Hematopoietic multipotent progenitor cell treated with erythropoietin and hydrocortisone succinate and interleukin-3 and kit ligand, for 15 days (in vitro differentiated cells): ENCODE data around the gene CLIC5.

Experiments used
- DNase-seq: peaks from one replicate; pipeline ENCODE4 v3.0.0-alpha.2; 2015; ENCODE audit warnings: low spot score

CLIC5 gene

DNA sequence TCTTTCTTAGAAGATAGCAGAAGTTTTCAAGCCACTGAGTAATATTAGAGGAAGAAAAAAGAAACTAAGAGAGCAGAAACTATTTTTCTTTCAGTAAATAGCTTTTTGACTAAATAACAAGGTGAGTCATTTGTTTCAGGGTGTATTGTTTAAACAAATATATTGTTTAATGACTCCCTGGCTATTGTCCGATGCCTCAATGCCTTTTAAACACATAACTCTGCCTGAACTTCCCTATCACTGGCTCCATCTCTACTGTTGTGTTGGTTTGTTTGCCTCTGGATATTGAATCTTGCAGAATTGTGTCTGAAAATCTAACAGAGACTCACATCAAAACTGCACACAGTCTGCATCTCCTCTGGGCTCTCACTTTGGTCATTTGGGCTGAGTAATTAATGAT, 19.6 kb upstream of the CLIC5 start:
- no peak for DNase-seq

DNA sequence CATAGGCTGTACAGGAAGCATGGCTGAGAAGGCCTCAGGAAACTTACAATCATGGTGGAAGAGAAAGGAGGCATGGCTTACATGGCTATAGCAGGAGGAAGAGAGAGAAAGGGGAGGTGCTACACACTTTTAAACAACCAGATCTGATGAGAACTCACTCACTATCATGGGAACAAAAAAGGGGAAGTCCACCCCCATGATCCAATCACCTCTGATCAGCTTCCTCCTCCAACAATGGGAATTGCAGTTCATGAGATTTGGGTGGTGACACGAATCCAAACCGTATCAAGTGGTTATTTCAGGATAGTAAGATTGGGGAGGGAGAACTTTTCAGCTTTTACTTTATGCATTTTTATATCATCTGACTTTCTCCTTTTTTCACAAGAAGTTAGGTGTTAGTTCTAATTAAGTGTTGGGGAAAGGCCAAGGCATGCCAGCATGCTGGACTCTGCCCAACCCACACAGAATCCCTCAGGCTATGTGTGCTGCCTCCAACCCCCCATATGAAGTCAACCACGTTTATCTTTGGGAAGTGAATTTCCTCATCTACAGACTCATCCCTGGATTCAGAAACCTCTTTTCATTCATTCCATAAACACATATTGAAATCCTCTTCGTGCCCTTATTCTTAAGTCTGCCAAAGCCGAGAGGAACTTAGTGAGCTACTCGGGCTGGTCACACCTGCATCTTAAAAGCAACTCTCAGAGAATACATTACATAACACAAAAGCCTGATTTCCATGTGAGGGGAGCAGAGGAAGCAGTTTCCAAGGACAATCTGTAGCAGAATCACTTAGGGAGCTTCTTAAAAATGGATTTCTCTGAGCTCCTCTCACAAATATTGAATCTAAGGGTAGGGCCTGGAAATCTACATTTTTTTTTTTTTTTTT, 16.7 kb upstream of the CLIC5 start:
- no peak for DNase-seq

GRCh38 chr6:46029602-46030001, 13.9 kb upstream of the CLIC5 start:
- no peak for DNase-seq

DNA sequence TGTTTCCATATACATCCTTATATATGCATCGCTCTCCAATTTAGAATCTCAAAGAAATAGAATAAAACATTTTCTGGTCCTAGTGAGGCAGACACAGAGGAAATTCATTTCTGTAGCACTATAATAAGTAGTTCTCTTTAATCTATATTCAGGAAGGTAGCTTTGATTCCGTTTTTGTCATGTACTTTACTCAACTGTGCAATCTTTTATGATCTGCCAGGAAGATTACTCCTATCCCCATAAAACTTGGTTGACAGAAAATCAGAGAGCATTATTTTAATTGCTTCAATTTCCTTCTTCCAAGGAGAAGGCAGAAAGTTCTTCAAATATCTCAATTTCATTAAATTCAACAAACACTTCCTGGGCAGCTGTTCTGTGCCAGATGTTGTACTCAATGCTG, 10.6 kb upstream of the CLIC5 start:
- no peak for DNase-seq

DNA sequence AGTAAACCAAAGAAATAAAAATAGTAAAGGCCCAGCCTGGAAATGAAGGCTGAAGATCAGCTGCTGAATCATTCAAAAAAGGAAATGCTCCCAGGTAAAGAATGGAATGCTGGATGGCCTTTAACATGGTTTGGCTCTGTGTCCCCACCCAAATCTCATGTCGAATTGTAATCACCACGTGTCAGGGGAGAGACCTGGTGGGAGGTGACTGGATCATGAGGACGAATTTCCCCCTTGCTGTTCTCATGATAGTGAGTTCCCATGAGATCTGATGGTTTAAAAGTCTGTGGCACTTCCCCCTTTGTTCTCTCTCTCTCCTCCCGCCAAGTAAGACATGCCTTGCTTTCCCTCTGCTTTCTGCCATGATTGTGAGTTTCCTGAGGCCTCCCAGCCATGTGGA, 9.9 kb upstream of the CLIC5 start:
- no peak for DNase-seq

GRCh38 chr6:46024124-46024769, 8.6 kb upstream of the CLIC5 start:
- DNase-seq = no peak

DNA sequence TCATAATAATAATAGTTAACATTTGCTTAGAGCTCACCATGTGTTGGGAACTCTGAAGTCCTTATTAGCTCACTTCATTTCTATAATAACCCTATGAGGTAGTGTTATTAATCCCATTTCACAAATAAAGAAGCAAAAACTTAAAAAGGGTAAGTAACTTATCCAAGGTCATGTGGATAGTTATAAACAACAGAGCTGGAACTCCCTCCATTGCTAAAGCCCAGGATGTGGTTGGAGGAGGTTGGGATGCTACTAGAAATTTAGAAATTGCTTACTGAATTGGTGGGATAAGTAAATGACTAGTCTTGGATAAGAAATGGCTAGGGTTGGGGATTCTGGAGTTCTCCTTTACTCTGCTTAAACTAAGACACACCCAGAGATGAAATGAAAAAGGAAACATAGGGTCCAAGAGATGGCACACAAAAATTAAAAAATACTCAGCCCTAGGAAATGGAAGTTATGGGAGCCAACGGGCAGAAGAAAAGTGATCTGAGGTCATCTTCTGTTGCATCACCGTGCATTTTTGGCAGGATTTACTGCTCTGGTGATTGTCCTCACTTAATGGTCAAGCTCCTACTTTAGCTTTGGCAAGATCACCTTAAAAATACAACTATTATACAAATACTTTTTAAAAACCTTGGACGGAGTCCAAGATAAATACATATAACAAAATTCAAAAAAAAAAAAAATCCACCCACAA, 7.7 kb upstream of the CLIC5 start:
- DNase-seq = no peak

- DNase-seq = no peak
Observed at GRCh38 chr6:46022106-46022948, 6.7 kb upstream of the CLIC5 start.

DNA sequence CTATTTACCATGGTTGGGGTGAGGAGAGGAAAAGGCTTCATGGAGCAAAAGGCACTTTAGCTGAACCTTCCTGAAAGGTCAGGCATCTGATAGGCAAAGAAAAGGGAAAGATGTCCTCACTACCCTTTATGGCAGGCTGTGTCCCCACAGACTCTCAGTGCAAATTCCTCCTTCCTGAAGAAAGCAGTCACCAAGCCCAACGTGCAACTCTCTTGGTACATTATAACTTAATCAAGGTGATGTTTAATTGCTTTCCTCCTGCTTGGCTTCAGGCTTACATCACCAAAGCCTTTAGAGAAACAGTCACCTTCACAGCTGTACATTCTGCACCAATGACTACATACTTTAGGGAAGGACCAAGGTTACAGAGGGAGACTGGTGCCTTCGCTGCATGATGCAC, 2.1 kb upstream of the CLIC5 start:
- DNase-seq = no peak

DNA sequence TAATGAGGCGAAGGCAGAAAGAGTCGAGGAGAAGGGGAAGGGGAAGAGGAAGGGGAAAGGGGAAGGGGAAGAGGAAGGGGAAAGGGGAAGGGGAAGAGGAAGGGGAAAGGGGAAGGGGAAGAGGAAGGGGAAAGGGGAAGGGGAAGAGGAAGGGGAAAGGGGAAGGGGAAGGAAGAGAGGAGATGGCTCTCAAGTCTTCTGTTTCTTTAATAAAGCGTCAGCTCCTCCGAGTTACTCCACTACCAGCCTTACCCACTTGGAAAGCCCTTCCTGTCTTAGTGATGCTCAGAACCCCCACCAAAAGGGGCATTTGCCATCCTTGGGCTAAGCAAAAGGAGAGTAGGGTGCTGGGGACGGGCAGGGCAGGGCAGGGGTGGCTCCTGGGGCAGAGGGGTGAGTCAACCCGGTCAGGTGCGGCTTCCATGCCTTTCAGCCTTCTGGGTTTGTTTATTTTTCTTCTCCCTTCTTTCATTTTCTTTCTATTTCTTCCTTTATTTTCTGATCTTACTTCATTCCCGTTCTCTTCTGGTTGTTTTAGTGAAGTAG, 476 bp upstream of the CLIC5 start:
- DNase-seq = no peak

- DNase-seq = no peak
Observed at GRCh38 chr6:46014511-46015118, 1.0 kb downstream of the CLIC5 start.

DNA sequence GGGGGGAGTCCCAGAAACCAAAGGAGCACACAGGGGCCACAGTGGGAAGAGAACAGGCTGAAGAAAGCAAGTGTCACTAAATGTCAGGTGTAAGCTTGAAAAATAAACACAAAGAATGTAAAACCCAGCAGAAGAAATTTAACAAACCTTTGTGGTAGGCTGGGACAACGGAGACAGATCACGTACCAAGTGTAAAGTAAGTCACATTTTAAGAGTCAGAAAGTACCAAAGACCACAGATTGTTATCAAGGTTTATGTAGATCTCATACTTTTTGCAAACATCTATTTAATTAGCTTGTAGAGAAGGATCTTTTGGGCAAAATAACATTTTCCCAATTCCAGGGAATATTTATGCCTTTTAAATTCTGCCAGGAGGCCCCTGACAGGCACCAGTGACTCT, 1.6 kb downstream of the CLIC5 start:
- no peak for DNase-seq

DNA sequence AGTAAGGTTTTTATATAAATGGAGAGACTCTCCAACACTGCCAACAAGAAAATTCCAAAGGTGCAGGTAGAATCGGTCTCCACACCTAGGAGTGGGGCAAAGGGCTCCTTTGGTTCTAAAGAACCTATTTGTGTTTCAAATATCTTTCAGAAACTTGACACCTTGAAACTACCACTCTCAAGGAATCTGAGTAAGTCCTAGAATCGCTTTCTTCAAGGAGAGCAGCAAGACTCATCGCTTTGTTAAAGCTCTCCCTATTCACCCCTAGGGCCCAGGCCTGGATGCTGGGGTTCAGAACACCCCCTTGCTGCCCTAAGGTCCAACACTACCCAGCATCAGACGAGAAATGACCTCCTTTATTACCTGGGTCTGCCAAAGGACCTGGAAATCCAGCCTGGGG, 2.0 kb downstream of the CLIC5 start:
- no peak for DNase-seq

- DNase-seq = no peak
Observed at GRCh38 chr6:46012834-46013233, 2.8 kb downstream of the CLIC5 start.

- DNase-seq = no peak
Observed at GRCh38 chr6:46011188-46012085, 4.2 kb downstream of the CLIC5 start.

DNA sequence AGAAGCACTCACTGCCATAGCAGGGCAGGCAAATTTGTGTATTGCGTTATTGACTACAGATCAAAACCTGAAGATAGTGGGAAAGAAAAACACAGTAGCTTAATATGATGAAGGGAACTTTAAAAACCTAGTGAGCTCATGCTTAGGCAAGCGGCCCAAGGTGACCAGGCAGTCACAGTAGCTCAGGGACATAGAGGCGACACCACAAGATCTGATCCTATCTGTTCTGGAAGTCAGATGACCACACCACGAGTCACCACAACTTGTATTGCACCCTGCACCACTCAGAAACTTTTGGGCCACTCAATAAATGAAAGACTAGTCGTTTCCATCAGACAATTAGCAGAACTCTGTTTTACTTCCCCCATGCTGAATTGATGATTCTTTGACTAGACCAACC, 4.9 kb downstream of the CLIC5 start:
- DNase-seq = no peak

DNA sequence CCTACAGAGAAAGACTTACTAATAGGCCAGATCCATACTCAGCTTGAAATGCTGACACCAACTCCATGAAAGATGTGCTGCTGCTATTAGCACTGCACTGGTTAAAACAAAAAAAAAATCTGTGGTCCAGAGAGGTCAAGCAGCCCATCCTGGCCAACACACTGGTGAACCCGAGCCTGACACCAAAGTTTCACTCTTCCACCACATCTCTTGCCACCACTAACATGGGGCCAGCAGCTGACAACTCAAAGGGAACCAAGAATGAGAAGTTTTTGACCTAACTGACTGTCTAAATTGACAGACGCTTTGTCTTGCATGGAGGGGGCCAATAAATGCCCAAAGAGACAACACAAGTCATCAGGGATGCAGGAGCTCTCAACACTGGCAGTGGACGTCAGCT, 5.4 kb downstream of the CLIC5 start:
- no peak for DNase-seq

GRCh38 chr6:46002264-46002663, 13.4 kb downstream of the CLIC5 start:
- no peak for DNase-seq

DNA sequence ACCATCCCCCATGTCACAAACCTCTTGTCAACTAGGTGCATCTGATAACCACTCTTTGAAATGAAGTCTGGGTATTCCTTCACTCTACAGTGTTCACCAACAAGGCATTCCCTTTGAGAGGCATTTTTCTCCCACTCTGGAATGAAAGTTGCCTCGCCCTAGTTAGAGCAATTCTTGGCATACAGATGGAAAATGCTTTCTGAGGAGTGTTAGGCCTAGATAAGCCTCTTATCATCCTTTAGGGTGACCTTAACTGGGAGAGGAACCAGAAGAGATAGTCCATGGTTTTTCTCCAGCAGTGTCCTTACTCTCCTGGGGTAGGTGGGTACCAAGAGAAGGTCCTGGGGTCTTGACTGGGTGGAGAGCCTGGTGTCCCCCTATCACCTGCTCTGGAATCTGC, 14.8 kb downstream of the CLIC5 start:
- DNase-seq = peak; percentile 6

DNA sequence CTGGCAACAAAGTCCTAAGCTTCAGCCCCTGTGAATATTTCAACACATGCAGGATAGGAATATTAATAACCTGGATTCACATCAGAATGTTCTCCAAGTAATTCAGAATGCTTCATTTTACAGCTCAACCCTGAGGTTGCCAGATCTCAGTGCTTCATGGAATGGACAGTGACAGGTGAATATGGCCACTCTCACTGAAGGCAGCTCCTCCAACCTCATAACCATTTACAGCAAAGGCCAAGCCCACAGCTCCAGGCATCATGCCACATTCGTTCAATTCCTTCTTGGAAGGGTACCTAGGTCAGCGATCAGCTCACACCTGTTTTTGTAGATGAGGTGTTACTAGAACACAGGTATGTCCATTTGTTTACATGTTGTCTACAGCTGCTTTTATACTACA, 17.1 kb downstream of the CLIC5 start:
- no peak for DNase-seq
